Fibroblast of villous mesenchyme (primary cell): Measurements from ENCODE around the gene DYRK1B. TPM values are rescaled to one million over a fixed set of nuclear protein-coding genes. Genes with fewer than 3 reads are reported as not detected.

Experiments used
- DNase-seq: peaks from one replicate; pipeline ENCODE4 v3.0.0-alpha.2; 2010; ENCODE audit warnings: low read depth
- H3K4me3 ChIP-seq: 2 replicates; pipeline ENCODE4 v1.5.1; 2011; ENCODE audit warnings: low read depth, mild to moderate bottlenecking, low read length
- total RNA-seq: library from RNA; depleted of rRNA; stranded (reverse); fragments of >200 nt; gene quantifications from 2 replicates; pipeline ENCODE4 v1.2.3, GENCODE V29; 2012
- TF ChIP-seq, protein P1 (sequence below): IDR thresholded peaks from 2 replicates; pipeline ENCODE4 v1.5.1; 2012; ENCODE audit warnings: low read depth, mild to moderate bottlenecking, low read length; ENCODE audit not compliant: insufficient read depth

Gene DYRK1B
- total RNA-seq, 1 donor, result 10.4 TPM

DNA sequence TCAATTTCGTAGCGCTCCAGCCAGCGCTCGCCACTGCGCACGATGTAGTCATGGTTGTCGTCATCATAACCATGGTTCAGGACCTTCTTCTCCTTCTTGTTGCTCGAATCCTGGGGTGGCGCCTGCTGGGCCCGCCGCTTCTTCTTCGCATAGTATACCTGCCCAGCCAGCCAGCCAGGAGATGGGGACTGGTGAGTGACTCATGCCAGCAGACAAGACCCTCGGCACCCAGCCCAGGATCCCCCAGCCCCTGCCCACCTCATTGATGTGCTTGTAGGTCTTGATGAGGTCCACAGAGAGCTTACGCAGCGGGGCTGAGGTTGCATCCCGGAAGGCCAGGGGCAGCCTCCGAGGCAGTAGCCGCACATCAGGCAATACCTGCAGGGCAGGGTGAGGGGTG lies 3.6 kb downstream of the DYRK1B start:
- H3K4me3 ChIP-seq, result no peak overlapping the region
- DNase-seq, result no peak
- TF ChIP-seq, protein P1, sequence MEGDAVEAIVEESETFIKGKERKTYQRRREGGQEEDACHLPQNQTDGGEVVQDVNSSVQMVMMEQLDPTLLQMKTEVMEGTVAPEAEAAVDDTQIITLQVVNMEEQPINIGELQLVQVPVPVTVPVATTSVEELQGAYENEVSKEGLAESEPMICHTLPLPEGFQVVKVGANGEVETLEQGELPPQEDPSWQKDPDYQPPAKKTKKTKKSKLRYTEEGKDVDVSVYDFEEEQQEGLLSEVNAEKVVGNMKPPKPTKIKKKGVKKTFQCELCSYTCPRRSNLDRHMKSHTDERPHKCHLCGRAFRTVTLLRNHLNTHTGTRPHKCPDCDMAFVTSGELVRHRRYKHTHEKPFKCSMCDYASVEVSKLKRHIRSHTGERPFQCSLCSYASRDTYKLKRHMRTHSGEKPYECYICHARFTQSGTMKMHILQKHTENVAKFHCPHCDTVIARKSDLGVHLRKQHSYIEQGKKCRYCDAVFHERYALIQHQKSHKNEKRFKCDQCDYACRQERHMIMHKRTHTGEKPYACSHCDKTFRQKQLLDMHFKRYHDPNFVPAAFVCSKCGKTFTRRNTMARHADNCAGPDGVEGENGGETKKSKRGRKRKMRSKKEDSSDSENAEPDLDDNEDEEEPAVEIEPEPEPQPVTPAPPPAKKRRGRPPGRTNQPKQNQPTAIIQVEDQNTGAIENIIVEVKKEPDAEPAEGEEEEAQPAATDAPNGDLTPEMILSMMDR, result no peak

DNA sequence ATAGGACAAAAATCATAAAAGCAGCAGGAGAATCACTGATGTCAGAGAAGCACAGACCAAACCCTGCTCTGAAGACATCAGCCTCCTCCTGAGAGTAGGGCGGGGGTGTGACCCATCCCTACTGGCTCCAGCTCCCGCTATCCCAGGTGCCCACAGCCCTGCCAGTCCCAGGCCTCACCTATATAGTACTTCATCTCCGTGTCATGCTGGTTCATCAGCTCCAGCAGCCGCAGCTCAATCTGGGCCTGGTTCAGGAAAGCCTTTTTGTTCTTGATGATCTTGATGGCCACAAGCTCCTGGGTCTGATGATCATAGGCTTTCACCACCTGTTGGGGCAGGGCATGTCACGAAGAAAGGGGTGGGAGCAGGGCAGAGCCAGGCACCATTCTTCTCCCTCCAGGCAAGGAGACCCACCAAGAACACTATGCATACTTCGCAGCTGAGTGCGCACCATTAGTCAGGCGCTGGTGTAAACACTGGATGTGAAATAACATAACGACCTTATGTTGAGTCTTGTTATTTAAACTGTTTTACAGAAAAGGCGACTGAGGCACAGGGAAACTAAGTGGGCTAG lies 4.2 kb downstream of the DYRK1B start:
- no peak for DNase-seq
- H3K4me3 ChIP-seq, result no peak overlapping the region
- TF ChIP-seq, protein P1, result no peak

DNA sequence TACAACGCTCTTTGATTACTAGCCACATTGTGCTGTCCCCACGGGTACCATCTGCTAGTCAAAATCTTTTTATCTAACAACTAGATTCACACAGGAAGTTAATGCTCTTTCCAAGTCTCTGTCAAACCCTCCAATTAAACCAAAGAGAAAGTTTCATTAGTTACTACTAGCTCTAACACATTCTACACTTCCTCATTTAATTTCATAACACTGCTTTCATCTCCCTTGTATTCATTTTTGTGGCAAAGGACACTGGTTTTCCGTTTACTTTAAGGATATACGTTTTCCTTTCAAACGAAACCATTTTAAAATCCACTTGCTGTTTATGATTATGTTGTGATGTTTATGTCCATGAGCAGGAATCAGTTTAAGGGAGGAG lies 5.3 kb downstream of the DYRK1B start:
- DNase-seq, result no peak
- no peak overlapping the region for H3K4me3 ChIP-seq
- TF ChIP-seq, protein P1, result no peak

DNA sequence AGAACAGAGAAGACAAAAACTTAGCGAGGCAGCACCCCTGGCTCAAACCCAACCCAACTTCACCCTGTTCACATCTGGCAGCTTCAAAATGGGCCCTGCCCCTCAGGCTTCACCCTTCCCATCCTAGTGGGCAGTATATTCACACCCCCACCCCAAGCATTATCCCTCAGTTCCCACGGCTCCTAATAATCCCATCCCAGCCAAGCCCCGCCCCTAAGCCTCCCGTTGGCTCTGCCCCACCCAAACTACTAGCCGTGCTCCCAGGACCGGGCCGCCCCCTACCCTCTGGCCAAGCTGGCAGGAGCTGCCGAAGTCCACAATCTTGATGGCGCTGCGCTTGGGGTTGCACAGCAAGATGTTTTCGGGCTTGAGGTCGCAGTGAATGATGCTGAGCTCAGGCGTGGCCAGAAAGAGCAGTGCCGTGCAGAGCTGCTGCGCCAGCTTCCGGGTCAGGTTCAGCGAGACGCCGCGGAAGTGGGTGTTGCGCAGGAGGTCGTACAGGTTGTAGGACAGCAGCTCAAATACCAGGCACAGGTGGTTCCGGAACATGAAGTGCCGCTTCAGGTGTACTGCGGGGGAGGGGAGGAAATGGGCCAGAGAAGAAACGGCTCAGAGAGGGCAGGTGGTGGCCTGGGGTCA lies 5.8 kb downstream of the DYRK1B start:
- TF ChIP-seq, protein P1, result no peak

DNA sequence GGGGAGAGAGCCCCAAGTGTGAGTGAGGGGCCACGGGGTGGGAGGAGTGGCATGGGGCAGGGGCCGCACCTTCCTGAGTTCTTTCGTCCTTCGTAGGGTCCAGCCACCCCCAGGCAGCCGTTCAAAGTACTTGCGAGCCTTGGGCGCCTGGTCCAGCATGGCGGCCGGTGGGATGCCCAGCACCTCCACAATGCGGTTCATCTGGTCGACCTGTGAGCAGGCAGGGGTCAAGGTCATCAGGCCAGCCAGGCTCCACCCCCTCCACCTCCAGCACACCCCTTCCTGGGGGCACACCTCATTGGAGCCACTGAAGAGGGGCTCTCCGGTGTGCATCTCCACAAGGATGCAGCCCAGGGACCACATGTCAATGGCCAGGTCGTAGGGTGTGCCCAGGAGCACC lies 6.7 kb downstream of the DYRK1B start:
- no peak for DNase-seq
- TF ChIP-seq, protein P1, result no peak
- no peak overlapping the region for H3K4me3 ChIP-seq

More for the DNA sequence above, 5.8 kb downstream of the DYRK1B start:
- no peak for DNase-seq
- no peak overlapping the region for H3K4me3 ChIP-seq

DNA sequence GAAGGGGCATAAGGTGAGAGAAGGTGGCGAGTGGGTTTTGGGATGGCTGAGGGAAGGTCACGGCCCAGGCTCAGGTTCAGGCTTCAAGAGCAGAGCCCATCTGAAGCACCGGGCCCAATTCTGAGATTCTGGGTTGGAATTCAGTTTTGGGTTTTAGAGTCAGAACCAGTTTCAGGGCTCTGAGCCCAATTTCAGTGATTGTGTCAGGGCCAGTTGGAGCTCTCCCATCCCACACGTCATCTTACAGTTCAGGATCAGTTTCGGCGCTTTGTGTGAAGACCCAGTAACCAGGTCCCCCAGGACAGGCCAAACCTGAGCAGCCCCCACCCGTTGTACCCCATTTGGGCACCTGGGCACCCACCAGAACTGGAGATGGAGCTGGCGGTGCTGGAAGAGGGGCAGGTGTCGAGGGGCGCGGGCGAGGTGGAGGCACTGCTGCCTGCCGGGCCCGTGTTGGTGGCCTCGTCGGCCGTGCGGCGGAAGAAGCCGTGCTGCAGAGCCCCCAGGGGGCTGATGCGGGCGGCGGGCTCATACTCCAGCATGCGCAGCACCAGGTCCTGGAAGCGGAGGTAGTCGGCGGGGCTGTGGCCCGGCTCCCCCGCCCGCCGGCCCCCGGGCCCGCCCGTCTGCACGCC lies 7.5 kb downstream of the DYRK1B start:
- no peak for DNase-seq
- H3K4me3 ChIP-seq, result no peak overlapping the region
- TF ChIP-seq, protein P1, result no peak
